Type B pancreatic cell (in vitro differentiated cells): ENCODE measurements around the gene STAT5B. TPM values are rescaled to one million over a fixed set of nuclear protein-coding genes. Genes with fewer than 3 reads are reported as not detected.
"Not testable (repeated sequence)": the region's sequence is repeated elsewhere in the genome, so short reads cannot be mapped to it uniquely, and the experiment has no call there.

Experiments used
- DNase-seq: peaks from one replicate; pipeline ENCODE4 v3.0.0; 2021; ENCODE audit warnings: mixed read lengths; ENCODE audit not compliant: unreplicated experiment; ENCODE audit errors: extremely low spot score
- H3K27ac Mint-ChIP-seq: 2 replicates; pipeline ENCODE4 v1.8.0; 2021; ENCODE audit warnings: mild to moderate bottlenecking, mixed read lengths
- H3K27me3 Mint-ChIP-seq: 2 replicates; pipeline ENCODE4 v1.8.0; 2021; ENCODE audit warnings: mixed read lengths
- H3K36me3 Mint-ChIP-seq: 2 replicates; pipeline ENCODE4 v1.8.0; 2021; ENCODE audit warnings: mixed read lengths
- H3K4me1 Mint-ChIP-seq: one replicate; pipeline ENCODE4 v1.8.0; 2021; ENCODE audit warnings: mixed read lengths; ENCODE audit not compliant: unreplicated experiment
- H3K4me3 Mint-ChIP-seq: 2 replicates; pipeline ENCODE4 v1.8.0; 2021; ENCODE audit warnings: mild to moderate bottlenecking, mixed read lengths
- H3K9me3 Mint-ChIP-seq: 2 replicates; pipeline ENCODE4 v1.8.0; 2021; ENCODE audit warnings: mixed read lengths
- total RNA-seq: library from RNA; stranded (reverse); gene quantifications from 2 replicates; pipeline ENCODE4 v1.2.1, GENCODE V29; 2021; ENCODE audit warnings: low replicate concordance
- TF ChIP-seq, protein P1 (sequence below): fragments of 200-600 bp; sonication (generic); conservative IDR thresholded peaks from 2 replicates; pipeline ENCODE4 v1.5.0; 2021; ENCODE audit warnings: antibody characterized with exemption, mild to moderate bottlenecking

The STAT5B gene
- total RNA-seq, 1 donor from 2014 or later = 42.3 TPM

DNA sequence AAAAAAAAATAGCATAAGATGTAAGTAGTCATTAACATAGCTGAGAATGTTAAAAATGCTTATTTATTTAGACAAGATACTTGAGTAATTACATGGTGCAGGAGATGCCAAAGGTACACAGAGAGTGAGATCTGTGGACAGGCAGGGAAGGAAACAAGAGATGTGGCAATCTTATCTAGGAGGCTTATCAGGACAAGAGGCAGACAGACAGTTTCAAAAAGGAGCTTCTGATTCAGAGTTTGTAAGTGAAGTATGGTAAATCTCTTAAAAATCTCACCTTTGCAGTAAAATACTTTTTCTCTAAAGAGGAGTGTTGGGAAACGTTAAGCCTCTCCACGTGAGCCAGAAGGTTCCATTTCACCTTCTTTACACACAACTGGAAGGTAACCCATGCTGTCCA, 62.0 kb downstream of the STAT5B start:
- TF ChIP-seq, protein P1, sequence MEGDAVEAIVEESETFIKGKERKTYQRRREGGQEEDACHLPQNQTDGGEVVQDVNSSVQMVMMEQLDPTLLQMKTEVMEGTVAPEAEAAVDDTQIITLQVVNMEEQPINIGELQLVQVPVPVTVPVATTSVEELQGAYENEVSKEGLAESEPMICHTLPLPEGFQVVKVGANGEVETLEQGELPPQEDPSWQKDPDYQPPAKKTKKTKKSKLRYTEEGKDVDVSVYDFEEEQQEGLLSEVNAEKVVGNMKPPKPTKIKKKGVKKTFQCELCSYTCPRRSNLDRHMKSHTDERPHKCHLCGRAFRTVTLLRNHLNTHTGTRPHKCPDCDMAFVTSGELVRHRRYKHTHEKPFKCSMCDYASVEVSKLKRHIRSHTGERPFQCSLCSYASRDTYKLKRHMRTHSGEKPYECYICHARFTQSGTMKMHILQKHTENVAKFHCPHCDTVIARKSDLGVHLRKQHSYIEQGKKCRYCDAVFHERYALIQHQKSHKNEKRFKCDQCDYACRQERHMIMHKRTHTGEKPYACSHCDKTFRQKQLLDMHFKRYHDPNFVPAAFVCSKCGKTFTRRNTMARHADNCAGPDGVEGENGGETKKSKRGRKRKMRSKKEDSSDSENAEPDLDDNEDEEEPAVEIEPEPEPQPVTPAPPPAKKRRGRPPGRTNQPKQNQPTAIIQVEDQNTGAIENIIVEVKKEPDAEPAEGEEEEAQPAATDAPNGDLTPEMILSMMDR = no peak
- no peaks in the 10 kb centered on the region for H3K27me3 Mint-ChIP-seq
- peaks cover 20% of the 10 kb centered on the region for H3K36me3 Mint-ChIP-seq
- no peak overlapping the region for H3K4me3 Mint-ChIP-seq
- DNase-seq = no peak
- H3K27ac Mint-ChIP-seq = no peak overlapping the region
- H3K9me3 Mint-ChIP-seq = no peaks in the 10 kb centered on the region
- no peaks in the 10 kb centered on the region for H3K4me1 Mint-ChIP-seq

DNA sequence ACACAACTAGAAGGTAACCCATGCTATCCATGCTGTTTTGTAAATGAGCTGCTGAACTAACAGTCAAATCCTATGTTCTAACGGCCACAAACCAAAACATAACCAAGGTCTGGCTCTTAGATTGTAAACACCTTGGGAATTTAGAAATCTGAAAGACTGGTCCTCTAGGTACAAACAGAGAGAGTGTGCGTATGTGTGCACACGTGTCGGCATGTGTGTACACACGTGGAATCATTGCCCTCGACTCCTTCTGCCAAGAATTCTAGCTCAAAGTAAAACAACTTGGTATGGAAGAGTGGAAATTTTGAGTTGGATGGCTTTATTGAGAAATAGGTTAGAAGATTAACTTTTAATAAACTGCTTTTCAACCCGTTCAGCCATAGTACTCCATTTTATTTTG, 63.8 kb downstream of the STAT5B start:
- peaks cover 24% of the 10 kb centered on the region for H3K36me3 Mint-ChIP-seq
- DNase-seq = no peak
- no peaks in the 10 kb centered on the region for H3K27me3 Mint-ChIP-seq
- no peaks in the 10 kb centered on the region for H3K4me1 Mint-ChIP-seq
- H3K9me3 Mint-ChIP-seq = no peaks in the 10 kb centered on the region
- H3K4me3 Mint-ChIP-seq = no peak overlapping the region
- no peak overlapping the region for H3K27ac Mint-ChIP-seq
- TF ChIP-seq, protein P1 = no peak

DNA sequence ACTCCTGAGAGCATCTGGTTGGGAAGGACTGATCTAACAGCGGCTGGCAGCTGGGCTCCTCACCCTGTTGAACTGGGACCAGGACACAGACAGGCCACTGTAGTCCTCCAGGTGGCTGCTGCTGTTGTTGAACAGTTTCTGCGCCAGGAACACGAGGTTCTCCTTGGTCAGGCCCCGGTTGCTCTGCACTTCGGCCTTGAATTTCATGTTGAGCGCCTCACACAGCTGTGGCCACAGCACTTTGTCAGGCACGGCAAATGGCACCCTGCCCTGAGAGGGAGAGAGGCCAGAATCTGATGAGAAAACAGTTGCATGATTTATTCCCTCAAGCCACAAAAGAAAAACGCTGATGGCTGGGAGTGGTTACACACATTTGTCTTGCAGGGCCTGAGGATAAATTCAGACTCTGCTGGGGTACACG, 64.3 kb downstream of the STAT5B start:
- not testable (repeated sequence) for DNase-seq, H3K27me3 Mint-ChIP-seq, H3K9me3 Mint-ChIP-seq, H3K27ac Mint-ChIP-seq, H3K4me3 Mint-ChIP-seq, H3K4me1 Mint-ChIP-seq
- peaks cover 24% of the 10 kb centered on the region for H3K36me3 Mint-ChIP-seq

DNA sequence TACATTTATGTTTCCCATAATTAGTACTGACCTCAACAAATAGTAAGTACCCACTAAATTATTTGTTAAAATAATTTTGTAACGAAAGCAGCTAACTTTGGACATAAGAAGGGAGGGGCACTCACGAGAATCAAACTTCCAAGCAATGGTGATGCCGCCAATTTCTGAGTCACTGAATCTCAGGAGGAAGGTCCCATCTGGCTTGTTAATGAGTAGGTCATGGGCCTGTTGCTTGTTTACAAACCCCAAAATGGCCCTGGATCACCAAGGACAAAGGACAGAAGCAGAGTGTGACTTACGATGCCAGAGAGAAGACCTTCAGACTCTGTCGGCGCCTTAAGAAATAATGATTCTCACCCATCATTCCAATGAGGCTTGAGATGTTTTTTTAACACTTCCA, 66.1 kb downstream of the STAT5B start:
- TF ChIP-seq, protein P1 = no peak
- Mint-ChIP-seq H3K36me3 (peaks cover 21% of the 10 kb centered on the region), H3K27ac (no peak overlapping the region), H3K27me3 (no peaks in the 10 kb centered on the region), H3K9me3 (no peaks in the 10 kb centered on the region), H3K4me1 (no peaks in the 10 kb centered on the region), H3K4me3 (no peak overlapping the region)
- no peak for DNase-seq

DNA sequence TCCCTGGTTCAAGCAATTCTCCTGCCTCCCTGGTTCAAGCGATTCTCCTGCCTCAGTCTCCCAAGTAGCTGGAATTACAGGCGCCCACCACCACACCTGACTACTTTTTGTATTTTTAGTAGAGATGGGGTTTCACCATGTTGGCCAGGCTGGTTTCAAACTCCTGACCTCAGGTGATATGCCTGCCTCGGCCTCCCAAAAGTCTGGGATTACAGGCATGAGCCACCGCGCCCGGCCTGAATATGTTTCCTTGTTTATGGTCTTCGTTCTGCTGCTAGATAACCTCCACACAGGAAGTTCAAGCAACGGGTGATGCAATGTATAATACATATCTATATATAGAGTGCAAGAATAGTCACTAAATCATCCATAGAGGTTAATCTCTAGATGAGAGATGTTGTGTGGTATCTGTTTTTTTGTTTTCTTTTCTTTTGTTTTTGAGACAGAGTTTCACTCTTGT, 70.0 kb downstream of the STAT5B start:
- not testable (repeated sequence) for H3K27me3 Mint-ChIP-seq, H3K27ac Mint-ChIP-seq, H3K4me1 Mint-ChIP-seq, DNase-seq, H3K4me3 Mint-ChIP-seq, H3K9me3 Mint-ChIP-seq
- peaks cover 18% of the 10 kb centered on the region for H3K36me3 Mint-ChIP-seq

DNA sequence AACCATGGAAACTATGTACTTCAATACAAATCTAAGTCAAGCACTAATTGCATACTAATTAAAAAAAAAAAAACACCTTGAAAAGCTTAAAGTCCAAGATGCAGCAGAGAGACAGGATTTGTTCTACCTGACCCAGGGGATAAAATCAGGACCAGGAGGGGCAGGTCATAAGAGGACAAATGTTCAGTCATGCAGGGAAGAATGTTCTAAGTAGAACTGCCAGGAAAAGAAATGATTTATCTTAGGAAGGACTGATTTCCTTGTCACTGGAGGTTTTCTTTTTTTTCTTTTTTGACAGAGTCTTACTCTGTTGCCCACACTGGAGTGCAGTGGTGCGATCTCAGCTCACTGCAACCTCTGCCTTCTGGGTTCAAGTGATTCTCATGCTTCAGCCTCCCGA, 72.8 kb downstream of the STAT5B start:
- DNase-seq = no peak
- peaks cover 3% of the 10 kb centered on the region for H3K4me1 Mint-ChIP-seq
- H3K4me3 Mint-ChIP-seq = no peak overlapping the region
- H3K36me3 Mint-ChIP-seq = peaks cover 7% of the 10 kb centered on the region
- TF ChIP-seq, protein P1 = no peak
- H3K27me3 Mint-ChIP-seq = no peaks in the 10 kb centered on the region
- no peaks in the 10 kb centered on the region for H3K9me3 Mint-ChIP-seq
- H3K27ac Mint-ChIP-seq = no peak overlapping the region

DNA sequence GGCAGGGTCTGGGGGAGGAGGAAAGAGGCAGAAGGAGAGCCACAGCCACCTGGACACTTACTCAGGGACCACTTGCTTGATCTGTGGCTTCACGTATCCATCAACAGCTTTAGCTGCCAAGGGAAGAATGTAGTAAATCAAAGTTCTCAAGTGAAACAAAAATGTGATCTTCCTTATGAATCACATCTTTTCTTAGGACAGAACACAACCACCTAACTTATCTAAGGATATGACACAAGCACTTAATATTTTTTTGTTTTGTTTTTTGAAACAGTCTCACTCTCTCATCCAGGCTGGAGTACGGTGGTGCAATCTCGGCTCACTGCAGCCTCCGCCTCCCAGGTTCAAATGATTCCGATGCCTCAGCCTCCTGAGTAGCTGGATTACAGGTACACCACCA, 73.5 kb downstream of the STAT5B start:
- Mint-ChIP-seq H3K4me1 (peaks cover 3% of the 10 kb centered on the region), H3K27me3 (no peaks in the 10 kb centered on the region), H3K4me3 (no peak overlapping the region), H3K36me3 (peaks cover 5% of the 10 kb centered on the region), H3K27ac (no peak overlapping the region), H3K9me3 (no peaks in the 10 kb centered on the region)
- no peak for DNase-seq
- TF ChIP-seq, protein P1 = no peak
